ENCODE measurements around the gene MTTP.

DNA sequence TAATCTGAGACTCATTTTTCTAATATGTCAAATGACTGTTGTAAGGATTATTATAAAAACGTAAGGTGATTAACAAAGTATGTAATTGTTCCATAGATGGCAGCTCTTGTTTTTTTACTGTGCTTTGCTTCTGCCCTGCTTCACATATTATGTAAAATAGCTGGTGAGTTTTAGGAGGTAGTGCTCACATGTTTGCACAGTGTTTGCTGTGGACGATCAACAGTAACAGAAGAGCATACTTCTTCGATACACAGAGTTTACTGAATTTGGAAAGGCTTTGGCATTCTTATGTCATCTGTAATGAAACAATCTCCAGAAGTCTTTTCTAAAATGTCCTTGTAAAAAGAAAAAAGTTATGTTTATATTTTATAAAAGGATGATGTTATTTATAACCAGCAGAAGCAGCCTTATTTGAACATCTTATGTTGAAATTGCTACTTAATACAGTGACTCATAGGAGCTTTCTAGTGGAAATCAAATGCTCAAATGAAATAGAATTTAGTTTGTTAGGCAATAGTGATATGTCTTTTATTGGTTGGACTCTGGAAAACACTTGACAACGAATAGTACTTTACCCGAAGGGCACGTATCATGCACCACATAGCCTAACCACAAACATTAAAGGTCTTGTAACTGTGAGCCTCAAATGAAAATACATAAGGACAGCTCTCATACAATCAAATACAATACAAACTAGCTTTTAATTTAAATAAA is 1.9 kb upstream of the MTTP start:
- TF ChIP-seq, protein P1, sequence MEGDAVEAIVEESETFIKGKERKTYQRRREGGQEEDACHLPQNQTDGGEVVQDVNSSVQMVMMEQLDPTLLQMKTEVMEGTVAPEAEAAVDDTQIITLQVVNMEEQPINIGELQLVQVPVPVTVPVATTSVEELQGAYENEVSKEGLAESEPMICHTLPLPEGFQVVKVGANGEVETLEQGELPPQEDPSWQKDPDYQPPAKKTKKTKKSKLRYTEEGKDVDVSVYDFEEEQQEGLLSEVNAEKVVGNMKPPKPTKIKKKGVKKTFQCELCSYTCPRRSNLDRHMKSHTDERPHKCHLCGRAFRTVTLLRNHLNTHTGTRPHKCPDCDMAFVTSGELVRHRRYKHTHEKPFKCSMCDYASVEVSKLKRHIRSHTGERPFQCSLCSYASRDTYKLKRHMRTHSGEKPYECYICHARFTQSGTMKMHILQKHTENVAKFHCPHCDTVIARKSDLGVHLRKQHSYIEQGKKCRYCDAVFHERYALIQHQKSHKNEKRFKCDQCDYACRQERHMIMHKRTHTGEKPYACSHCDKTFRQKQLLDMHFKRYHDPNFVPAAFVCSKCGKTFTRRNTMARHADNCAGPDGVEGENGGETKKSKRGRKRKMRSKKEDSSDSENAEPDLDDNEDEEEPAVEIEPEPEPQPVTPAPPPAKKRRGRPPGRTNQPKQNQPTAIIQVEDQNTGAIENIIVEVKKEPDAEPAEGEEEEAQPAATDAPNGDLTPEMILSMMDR (conservative IDR thresholded peaks at IDR 0.05; ENCODE audit: low read length): no peak
- TF ChIP-seq EZH2phosphoT487 (IDR thresholded peaks at IDR 0.05; ENCODE audit: borderline replicate concordance): no peak
